WTC11 (cell line): ENCODE results near the gene RNF212. TPM values are rescaled to one million over a fixed set of nuclear protein-coding genes. Genes with fewer than 3 reads are reported as not detected.

Experiments
- ATAC-seq: fragments of 200-7000 bp; cut with Tn5 transposase; 2 replicates; pipeline ENCODE4 v1.10.0; 2021; ENCODE audit warnings: mild to moderate bottlenecking, moderate library complexity
- CTCF ChIA-PET: fragments of 300-600 bp; sonication (Branson Sonifier 250); formaldehyde crosslinking; loops from one replicate; lab custom pipeline; 2021; ENCODE audit warnings: antibody characterized with exemption; lab: Charles Lee
- POLR2A ChIA-PET: fragments of 350-600 bp; sonication (Branson Sonifier 250); formaldehyde crosslinking; loops from one replicate; lab custom pipeline; 2021; ENCODE audit warnings: antibody characterized with exemption; lab: Charles Lee
- DNase-seq: peaks from one replicate; pipeline ENCODE4 v3.0.0; 2021; ENCODE audit warnings: low spot score
- H3K27ac Mint-ChIP-seq: 2 replicates; pipeline ENCODE4 v1.8.0; 2021; ENCODE audit warnings: mixed read lengths
- H3K27me3 Mint-ChIP-seq: 2 replicates; pipeline ENCODE4 v1.8.0; 2021; ENCODE audit warnings: low read depth, mild to moderate bottlenecking, moderate library complexity, mixed read lengths
- H3K36me3 Mint-ChIP-seq: 2 replicates; pipeline ENCODE4 v1.8.0; 2021; ENCODE audit warnings: mixed read lengths
- H3K4me1 Mint-ChIP-seq: 2 replicates; pipeline ENCODE4 v1.8.0; 2022; ENCODE audit warnings: mixed read lengths
- H3K4me3 Mint-ChIP-seq: 2 replicates; pipeline ENCODE4 v1.8.0; 2021; ENCODE audit warnings: mild to moderate bottlenecking, moderate library complexity, mixed read lengths
- H3K9me3 Mint-ChIP-seq: 2 replicates; pipeline ENCODE4 v1.8.0; 2021; ENCODE audit warnings: mixed read lengths
- AR ChIP-seq: fragments of 250-450 bp; sonication (Bioruptor Pico); IDR thresholded peaks from 2 replicates; pipeline ENCODE4 v1.9.0; 2021; ENCODE audit warnings: mild to moderate bottlenecking
- CBFB ChIP-seq: sonication (generic); formaldehyde crosslinking; IDR thresholded peaks from 2 replicates; pipeline ENCODE4 v1.8.1; 2022; ENCODE audit warnings: mild to moderate bottlenecking, low read depth, missing genetic modification reagents
- CREB1 ChIP-seq: sonication (generic); formaldehyde crosslinking; IDR thresholded peaks from 2 replicates; pipeline ENCODE4 v1.8.0; 2023; ENCODE audit warnings: mild to moderate bottlenecking, missing genetic modification reagents
- CTCF ChIP-seq: fragments of 200-600 bp; IDR thresholded peaks from 2 replicates; pipeline ENCODE4 v1.8.0; 2022; ENCODE audit warnings: antibody characterized with exemption
- ESRRA ChIP-seq: sonication (generic); formaldehyde crosslinking; IDR thresholded peaks from 2 replicates; pipeline ENCODE4 v1.8.1; 2022; ENCODE audit warnings: mild to moderate bottlenecking, missing genetic modification reagents, borderline replicate concordance
- ETV6 ChIP-seq: sonication (generic); formaldehyde crosslinking; IDR thresholded peaks from 2 replicates; pipeline ENCODE4 v1.8.1; 2022; ENCODE audit warnings: mild to moderate bottlenecking, missing genetic modification reagents
- FOXJ3 ChIP-seq: sonication (generic); formaldehyde crosslinking; IDR thresholded peaks from 2 replicates; pipeline ENCODE4 v1.9.0; 2021; ENCODE audit warnings: missing genetic modification reagents, mild to moderate bottlenecking, borderline replicate concordance
- GTF2I ChIP-seq: fragments of 250-450 bp; sonication (Bioruptor Pico); conservative IDR thresholded peaks from 2 replicates; pipeline ENCODE4 v1.4.0; 2021; ENCODE audit warnings: mild to moderate bottlenecking
- JAZF1 ChIP-seq: fragments of 250-450 bp; sonication (Bioruptor Pico); IDR thresholded peaks from 2 replicates; pipeline ENCODE4 v1.9.0; 2021; ENCODE audit warnings: moderate library complexity, mild to moderate bottlenecking, inconsistent platforms
- MAX ChIP-seq: sonication (generic); formaldehyde crosslinking; IDR thresholded peaks from 2 replicates; pipeline ENCODE4 v1.8.0; 2022; ENCODE audit warnings: mild to moderate bottlenecking, missing genetic modification reagents
- MXD4 ChIP-seq: fragments of 250-450 bp; sonication (Bioruptor Pico); IDR thresholded peaks from 2 replicates; pipeline ENCODE4 v1.8.0; 2021; ENCODE audit warnings: mild to moderate bottlenecking, moderate library complexity, borderline replicate concordance
- MYBL2 ChIP-seq: sonication (generic); formaldehyde crosslinking; IDR thresholded peaks from 2 replicates; pipeline ENCODE4 v1.8.1; 2023; ENCODE audit warnings: mild to moderate bottlenecking, moderate library complexity, missing genetic modification reagents
- NFATC4 ChIP-seq: fragments of 250-450 bp; sonication (Bioruptor Pico); IDR thresholded peaks from 2 replicates; pipeline ENCODE4 v1.9.0; 2021; ENCODE audit warnings: mild to moderate bottlenecking
- NFYB ChIP-seq: sonication (generic); formaldehyde crosslinking; conservative IDR thresholded peaks from 2 replicates; pipeline ENCODE4 v1.8.0; 2022; ENCODE audit warnings: low read depth, missing genetic modification reagents
- NR1H2 ChIP-seq: sonication (generic); formaldehyde crosslinking; IDR thresholded peaks from 2 replicates; pipeline ENCODE4 v1.9.0; 2021; ENCODE audit warnings: mild to moderate bottlenecking, moderate library complexity, missing genetic modification reagents
- RORB ChIP-seq: fragments of 250-450 bp; sonication (Bioruptor Pico); IDR thresholded peaks from 2 replicates; pipeline ENCODE4 v1.9.0; 2021; ENCODE audit warnings: mild to moderate bottlenecking
- SOX15 ChIP-seq: fragments of 250-450 bp; sonication (Bioruptor Pico); IDR thresholded peaks from 2 replicates; pipeline ENCODE4 v1.9.0; 2021; ENCODE audit warnings: mild to moderate bottlenecking
- TCF7 ChIP-seq: sonication (generic); formaldehyde crosslinking; IDR thresholded peaks from 2 replicates; pipeline ENCODE4 v1.8.0; 2022; ENCODE audit warnings: mild to moderate bottlenecking, low read depth, missing genetic modification reagents, moderate library complexity
- TEAD4 ChIP-seq: sonication (generic); formaldehyde crosslinking; IDR thresholded peaks from 2 replicates; pipeline ENCODE4 v1.8.0; 2022; ENCODE audit warnings: mild to moderate bottlenecking, missing genetic modification reagents
- TP53 ChIP-seq: sonication (generic); formaldehyde crosslinking; IDR thresholded peaks from 2 replicates; pipeline ENCODE4 v1.8.1; 2023; ENCODE audit warnings: mild to moderate bottlenecking, missing genetic modification reagents
- ZNF317 ChIP-seq: sonication (generic); formaldehyde crosslinking; IDR thresholded peaks from 2 replicates; pipeline ENCODE4 v1.8.1; 2023; ENCODE audit warnings: low read depth, mild to moderate bottlenecking, moderate library complexity, missing genetic modification reagents, borderline replicate concordance
- ZNF396 ChIP-seq: fragments of 250-450 bp; sonication (Bioruptor Pico); IDR thresholded peaks from 2 replicates; pipeline ENCODE4 v1.8.0; 2021; ENCODE audit warnings: mild to moderate bottlenecking, moderate library complexity, borderline replicate concordance
- ZNF532 ChIP-seq: fragments of 250-450 bp; sonication (Bioruptor Pico); IDR thresholded peaks from 2 replicates; pipeline ENCODE4 v1.9.0; 2021; ENCODE audit warnings: mild to moderate bottlenecking, borderline replicate concordance
- total RNA-seq: library from RNA; stranded (reverse); gene quantifications from 3 replicates; pipeline ENCODE4 v1.2.3, GENCODE V29; 2021

RNF212 gene
- total RNA-seq, 1 experiment from 2014 or later = 1.0 TPM

GRCh38 chr4:1109898-1110506, 3.4 kb downstream of the RNF212 start:
- Mint-ChIP-seq H3K27ac (no peak overlapping the region), H3K4me1 (0 out of 2 replicates have a peak, but pooled peaks cover 9% of the 10 kb centered on the region), H3K4me3 (no peak overlapping the region), H3K9me3 (no peaks in the 10 kb centered on the region), H3K36me3 (no peaks in the 10 kb centered on the region), H3K27me3 (peaks cover 30% of the 10 kb centered on the region)
- ChIA-PET CTCF (no interaction called here), POLR2A (no interaction called here)
- ATAC-seq (no peak), DNase-seq (no peak)
- TF ChIP-seq RORB = no peak
- no peak for TF ChIP-seq TEAD4 (CRISPR knock-in tag)
- TF ChIP-seq JAZF1 (CRISPR knock-in tag) = no peak
- TF ChIP-seq ETV6 = no peak
- TF ChIP-seq FOXJ3 = no peak
- TF ChIP-seq CBFB (CRISPR knock-in tag) = no peak
- no peak for TF ChIP-seq NFYB (CRISPR knock-in tag)
- no peak for TF ChIP-seq ZNF396
- no peak for TF ChIP-seq GTF2I (CRISPR knock-in tag)
- TF ChIP-seq CTCF = no peak

- no peak for ATAC-seq
- POLR2A ChIA-PET = no interaction called here
- no peak overlapping the region; the same call in 1 of the 2 replicates for H3K27ac Mint-ChIP-seq
- H3K4me1 Mint-ChIP-seq = 0 out of 2 replicates have a peak, but pooled peaks cover 9% of the 10 kb centered on the region
- H3K36me3 Mint-ChIP-seq = no peaks in the 10 kb centered on the region
- CTCF ChIA-PET = no interaction called here
- no peak overlapping the region for H3K4me3 Mint-ChIP-seq
- peaks cover 23% of the 10 kb centered on the region for H3K27me3 Mint-ChIP-seq
- DNase-seq = no peak
- TF ChIP-seq SOX15 (CRISPR knock-in tag) = no peak
- TF ChIP-seq MAX (CRISPR knock-in tag) = no peak
- no peak for TF ChIP-seq CREB1 (CRISPR knock-in tag)
- TF ChIP-seq RORB = no peak
- TF ChIP-seq MXD4 (CRISPR knock-in tag) = no peak
- no peak for TF ChIP-seq TP53 (CRISPR knock-in tag)
- no peak for TF ChIP-seq ZNF317
- TF ChIP-seq NFATC4 = no peak
- TF ChIP-seq ESRRA (CRISPR knock-in tag) = no peak
- no peak for TF ChIP-seq ZNF532 (CRISPR knock-in tag)
- TF ChIP-seq NR1H2 (CRISPR knock-in tag) = no peak
- TF ChIP-seq FOXJ3 = no peak
- TF ChIP-seq TCF7 (CRISPR knock-in tag) = no peak
- no peak for TF ChIP-seq MYBL2 (CRISPR knock-in tag)
- no peak for TF ChIP-seq AR (CRISPR knock-in tag)
- TF ChIP-seq, all 79 proteins: peak for 0
- no peaks in the 10 kb centered on the region for H3K9me3 Mint-ChIP-seq
Observed at GRCh38 chr4:1109333-1109732, 4.0 kb downstream of the RNF212 start.
